ENCODE results near the gene STX8. TPM values are rescaled to one million over a fixed set of nuclear protein-coding genes. Genes with fewer than 3 reads are reported as not detected.
A peak's percentile ranks its signal among the peaks of the same experiment; 100 is the strongest.
"Not testable (repeated sequence)": the region's sequence is repeated elsewhere in the genome, so short reads cannot be mapped to it uniquely, and the experiment has no call there.

STX8 gene, protein sequence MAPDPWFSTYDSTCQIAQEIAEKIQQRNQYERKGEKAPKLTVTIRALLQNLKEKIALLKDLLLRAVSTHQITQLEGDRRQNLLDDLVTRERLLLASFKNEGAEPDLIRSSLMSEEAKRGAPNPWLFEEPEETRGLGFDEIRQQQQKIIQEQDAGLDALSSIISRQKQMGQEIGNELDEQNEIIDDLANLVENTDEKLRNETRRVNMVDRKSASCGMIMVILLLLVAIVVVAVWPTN
- total RNA-seq (ENCODE audit: low replicate concordance) = 59.3 and 77.5 TPM in 2 replicates

DNA sequence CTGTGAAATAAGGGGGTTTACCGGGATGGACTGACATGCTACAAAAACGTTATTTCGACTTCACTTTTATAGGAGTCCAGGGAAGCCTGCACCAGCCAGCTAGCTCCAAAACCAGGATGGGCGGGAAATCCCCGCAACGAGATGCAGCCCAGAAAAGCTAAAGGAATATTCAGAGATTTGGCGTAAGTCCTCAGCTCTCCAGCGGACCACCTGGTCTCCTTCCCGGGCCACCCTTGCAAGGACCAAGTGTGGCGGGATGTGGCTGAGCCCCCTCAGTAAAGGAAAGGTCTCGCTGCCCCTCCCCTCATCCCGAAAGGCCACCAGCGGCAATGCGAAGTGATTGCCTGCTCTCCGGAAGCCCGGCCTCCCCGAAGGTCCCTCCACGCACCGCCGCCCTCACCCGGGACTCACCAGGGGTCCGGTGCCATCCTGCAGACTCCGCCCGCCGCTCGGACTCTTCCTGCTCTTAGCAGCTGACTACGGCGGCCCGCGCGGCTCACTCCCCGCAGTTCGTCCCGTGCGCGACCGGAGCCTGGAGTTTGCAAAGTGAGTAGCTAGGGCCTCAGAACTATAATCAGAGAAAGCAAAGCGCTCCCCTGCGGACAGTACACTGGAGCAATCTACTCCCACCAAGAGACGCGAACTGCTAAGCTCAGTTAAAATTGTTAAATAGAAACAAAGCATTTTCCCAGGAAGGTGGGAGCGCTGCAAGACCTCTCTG lies at the start of gene STX8:
Gene STX8, minus strand, starts transcription at position 440 of the 721 bp plus-strand sequence. Its CDS starts 12 bp downstream, at position 428.
- TF ChIP-seq, protein P1, sequence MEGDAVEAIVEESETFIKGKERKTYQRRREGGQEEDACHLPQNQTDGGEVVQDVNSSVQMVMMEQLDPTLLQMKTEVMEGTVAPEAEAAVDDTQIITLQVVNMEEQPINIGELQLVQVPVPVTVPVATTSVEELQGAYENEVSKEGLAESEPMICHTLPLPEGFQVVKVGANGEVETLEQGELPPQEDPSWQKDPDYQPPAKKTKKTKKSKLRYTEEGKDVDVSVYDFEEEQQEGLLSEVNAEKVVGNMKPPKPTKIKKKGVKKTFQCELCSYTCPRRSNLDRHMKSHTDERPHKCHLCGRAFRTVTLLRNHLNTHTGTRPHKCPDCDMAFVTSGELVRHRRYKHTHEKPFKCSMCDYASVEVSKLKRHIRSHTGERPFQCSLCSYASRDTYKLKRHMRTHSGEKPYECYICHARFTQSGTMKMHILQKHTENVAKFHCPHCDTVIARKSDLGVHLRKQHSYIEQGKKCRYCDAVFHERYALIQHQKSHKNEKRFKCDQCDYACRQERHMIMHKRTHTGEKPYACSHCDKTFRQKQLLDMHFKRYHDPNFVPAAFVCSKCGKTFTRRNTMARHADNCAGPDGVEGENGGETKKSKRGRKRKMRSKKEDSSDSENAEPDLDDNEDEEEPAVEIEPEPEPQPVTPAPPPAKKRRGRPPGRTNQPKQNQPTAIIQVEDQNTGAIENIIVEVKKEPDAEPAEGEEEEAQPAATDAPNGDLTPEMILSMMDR (IDR thresholded peaks at IDR 0.05; ENCODE audit: insufficient read depth, low read length) = no peak
- peak within 1 kb of the TSS; percentile 96 for H3K4me3 ChIP-seq (ENCODE audit: low read depth, low read length)
- DNase-seq (ENCODE audit: low read depth) = peak; percentile 86

- H3K4me3 ChIP-seq (ENCODE audit: low read depth, low read length) = no peak overlapping the region
- no peak for DNase-seq (ENCODE audit: low read depth)
- TF ChIP-seq, protein P1 (IDR thresholded peaks at IDR 0.05; ENCODE audit: insufficient read depth, low read length) = no peak
Observed at GRCh38 chr17:9622961-9623360, 47.3 kb upstream of the STX8 start.

GRCh38 chr17:9615486-9615885 lies 39.9 kb upstream of the STX8 start:
- TF ChIP-seq, protein P1 (IDR thresholded peaks at IDR 0.05; ENCODE audit: insufficient read depth, low read length) = no peak

DNA sequence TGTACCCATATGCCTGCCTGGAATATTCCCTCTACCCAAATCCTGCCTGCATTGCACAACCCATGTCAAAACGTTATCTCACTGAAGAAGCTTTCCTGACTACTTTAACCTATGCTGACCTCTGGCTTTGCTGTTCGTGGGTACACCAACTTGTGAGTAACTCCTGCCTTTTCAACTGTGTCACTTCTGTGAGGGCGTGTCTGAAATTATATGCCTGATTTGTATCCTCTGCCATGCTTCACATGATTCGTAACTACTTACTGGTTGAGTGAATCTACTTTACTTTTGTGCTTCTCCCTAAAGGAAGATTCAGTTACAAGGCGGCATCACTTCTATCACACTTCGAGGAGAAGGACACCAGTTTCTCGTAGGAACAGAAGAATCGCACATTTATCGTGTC lies 36.4 kb upstream of the STX8 start:
- DNase-seq (ENCODE audit: low read depth) = no peak
- TF ChIP-seq, protein P1 (IDR thresholded peaks at IDR 0.05; ENCODE audit: insufficient read depth, low read length) = no peak
- H3K4me3 ChIP-seq (ENCODE audit: low read depth, low read length) = no peak overlapping the region

More at GRCh38 chr17:9615486-9615885, 39.9 kb upstream of the STX8 start:
- DNase-seq (ENCODE audit: low read depth) = no peak
- H3K4me3 ChIP-seq (ENCODE audit: low read depth, low read length) = no peak overlapping the region

GRCh38 chr17:9611557-9611956 lies 35.9 kb upstream of the STX8 start:
- TF ChIP-seq, protein P1 (IDR thresholded peaks at IDR 0.05; ENCODE audit: insufficient read depth, low read length) = no peak
- no peak overlapping the region for H3K4me3 ChIP-seq (ENCODE audit: low read depth, low read length)
- DNase-seq (ENCODE audit: low read depth) = no peak

DNA sequence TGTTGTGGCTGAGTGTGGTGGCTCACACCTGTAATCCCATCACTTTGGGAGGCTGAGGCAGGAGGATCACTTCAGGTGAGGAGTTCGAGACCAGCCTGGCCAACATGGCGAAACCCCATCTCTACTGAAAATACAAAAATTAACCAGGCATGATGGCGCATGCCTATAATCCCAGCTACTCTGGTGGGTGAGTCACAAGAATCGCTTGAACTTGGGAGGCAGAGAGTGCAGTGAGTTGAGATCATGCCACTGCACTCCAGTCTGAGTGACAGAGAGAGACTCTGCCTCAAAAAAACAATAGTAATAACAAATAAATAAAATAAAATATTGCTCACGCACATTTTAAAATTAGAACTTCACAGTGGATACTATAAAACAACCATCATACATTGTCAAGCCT lies 31.4 kb upstream of the STX8 start:
- not testable (repeated sequence) for H3K4me3 ChIP-seq (ENCODE audit: low read depth, low read length); DNase-seq (ENCODE audit: low read depth)

DNA sequence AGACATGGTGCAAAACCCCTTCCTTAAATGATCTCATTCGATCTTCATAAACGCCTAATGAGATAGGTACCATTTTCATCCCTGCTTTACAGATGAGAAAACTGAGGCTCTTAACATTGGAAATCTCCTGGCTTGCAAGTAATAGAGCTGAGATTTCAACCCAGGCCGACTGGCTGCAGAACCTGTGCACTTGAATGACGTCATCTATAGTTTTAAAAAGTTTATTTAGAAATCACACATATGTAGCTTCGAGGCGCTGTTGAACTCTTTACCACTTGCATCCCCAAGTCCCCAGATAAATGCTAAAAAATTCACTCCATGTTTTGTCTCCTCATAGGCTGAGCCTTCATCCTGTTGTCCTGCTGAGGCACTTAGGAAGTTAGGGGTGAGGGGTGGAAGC lies 30.8 kb upstream of the STX8 start:
- no peak for DNase-seq (ENCODE audit: low read depth)
- TF ChIP-seq, protein P1 (IDR thresholded peaks at IDR 0.05; ENCODE audit: insufficient read depth, low read length) = no peak
- no peak overlapping the region for H3K4me3 ChIP-seq (ENCODE audit: low read depth, low read length)

GRCh38 chr17:9604583-9604982 lies 29.0 kb upstream of the STX8 start:
- H3K4me3 ChIP-seq (ENCODE audit: low read depth, low read length); DNase-seq (ENCODE audit: low read depth): not testable (repeated sequence)
